ENCODE results near the gene LBH.

GRCh38 chr2:30275256-30275655 is 43.9 kb downstream of the LBH start:
- TF ChIP-seq GATA3 (IDR thresholded peaks at IDR 0.05; ENCODE audit: low read depth, low read length), result no peak
- TF ChIP-seq GATA2 (IDR thresholded peaks at IDR 0.05; ENCODE audit: low read depth, low read length), result no peak
